Measurements from ENCODE around the gene MYBBP1A.
A peak's percentile ranks its signal among the peaks of the same experiment; 100 is the strongest.
"Not testable (repeated sequence)": the region's sequence is repeated elsewhere in the genome, so short reads cannot be mapped to it uniquely, and the experiment has no call there.

MYBBP1A gene

GRCh38 chr17:4554997-4555799, at the start of gene MYBBP1A:
MYBBP1A (minus strand) TSS chr17:4555384; CDS start chr17:4555324, 60 bp downstream.
- Histone ChIP-seq H3K4me3 (replicated peaks; ENCODE audit: low read depth, low read length) (peak within 1 kb of the TSS; percentile 94), H3K27me3 (replicated peaks; ENCODE audit: control insufficient read depth, insufficient read depth, low read length) (no peaks in the 10 kb centered on the region), H3K36me3 (ENCODE audit: control insufficient read depth, insufficient read depth, low read length) (peaks cover 23% of the 10 kb centered on the region)
- peak; percentile 94 for DNase-seq (ENCODE audit: extremely low read depth, insufficient read length)
- TF ChIP-seq, protein P1, sequence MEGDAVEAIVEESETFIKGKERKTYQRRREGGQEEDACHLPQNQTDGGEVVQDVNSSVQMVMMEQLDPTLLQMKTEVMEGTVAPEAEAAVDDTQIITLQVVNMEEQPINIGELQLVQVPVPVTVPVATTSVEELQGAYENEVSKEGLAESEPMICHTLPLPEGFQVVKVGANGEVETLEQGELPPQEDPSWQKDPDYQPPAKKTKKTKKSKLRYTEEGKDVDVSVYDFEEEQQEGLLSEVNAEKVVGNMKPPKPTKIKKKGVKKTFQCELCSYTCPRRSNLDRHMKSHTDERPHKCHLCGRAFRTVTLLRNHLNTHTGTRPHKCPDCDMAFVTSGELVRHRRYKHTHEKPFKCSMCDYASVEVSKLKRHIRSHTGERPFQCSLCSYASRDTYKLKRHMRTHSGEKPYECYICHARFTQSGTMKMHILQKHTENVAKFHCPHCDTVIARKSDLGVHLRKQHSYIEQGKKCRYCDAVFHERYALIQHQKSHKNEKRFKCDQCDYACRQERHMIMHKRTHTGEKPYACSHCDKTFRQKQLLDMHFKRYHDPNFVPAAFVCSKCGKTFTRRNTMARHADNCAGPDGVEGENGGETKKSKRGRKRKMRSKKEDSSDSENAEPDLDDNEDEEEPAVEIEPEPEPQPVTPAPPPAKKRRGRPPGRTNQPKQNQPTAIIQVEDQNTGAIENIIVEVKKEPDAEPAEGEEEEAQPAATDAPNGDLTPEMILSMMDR (IDR thresholded peaks at IDR 0.05; ENCODE audit: insufficient read depth, low read length, poor library complexity, severe bottlenecking) = no peak

- DNase-seq (ENCODE audit: extremely low read depth, insufficient read length); H3K27me3 ChIP-seq (replicated peaks; ENCODE audit: control insufficient read depth, insufficient read depth, low read length); H3K4me3 ChIP-seq (replicated peaks; ENCODE audit: low read depth, low read length); H3K36me3 ChIP-seq (ENCODE audit: control insufficient read depth, insufficient read depth, low read length): not testable (repeated sequence)
Measured at GRCh38 chr17:4604736-4605135, 49.6 kb upstream of the MYBBP1A start.

DNA sequence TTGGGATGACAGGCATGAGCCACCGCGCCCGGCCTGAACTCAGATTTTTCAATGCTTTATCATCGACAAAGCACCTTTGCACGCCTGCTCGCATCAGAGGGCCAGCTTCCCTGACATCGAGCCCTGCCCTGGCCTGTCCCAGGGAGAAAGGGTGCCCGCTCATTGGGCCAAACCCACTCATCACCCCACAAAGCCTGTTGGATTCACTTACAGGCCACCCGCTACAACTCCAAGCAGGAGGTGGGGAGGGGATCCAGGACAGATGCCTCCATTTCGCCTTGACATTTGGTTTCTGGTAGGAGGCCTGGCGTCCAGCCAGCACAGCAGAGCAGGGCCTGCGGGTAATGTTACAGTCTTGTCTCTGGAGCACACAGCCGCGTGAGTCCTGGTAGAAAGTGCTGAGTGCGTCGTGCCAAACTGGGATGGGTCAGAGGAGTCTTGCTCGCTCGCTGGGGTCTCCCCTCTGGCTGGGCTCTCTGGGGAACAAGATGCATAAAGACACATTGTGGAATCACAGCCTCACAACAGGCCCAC, 49.0 kb upstream of the MYBBP1A start:
- H3K4me3 ChIP-seq (replicated peaks; ENCODE audit: low read depth, low read length) = no peak overlapping the region
- no peak for DNase-seq (ENCODE audit: extremely low read depth, insufficient read length)
- TF ChIP-seq, protein P1 (IDR thresholded peaks at IDR 0.05; ENCODE audit: insufficient read depth, low read length, poor library complexity, severe bottlenecking) = no peak
- no peaks in the 10 kb centered on the region for H3K36me3 ChIP-seq (ENCODE audit: control insufficient read depth, insufficient read depth, low read length)
- H3K27me3 ChIP-seq (replicated peaks; ENCODE audit: control insufficient read depth, insufficient read depth, low read length) = peaks cover 2% of the 10 kb centered on the region; the same call in 1 of the 2 replicates

DNA sequence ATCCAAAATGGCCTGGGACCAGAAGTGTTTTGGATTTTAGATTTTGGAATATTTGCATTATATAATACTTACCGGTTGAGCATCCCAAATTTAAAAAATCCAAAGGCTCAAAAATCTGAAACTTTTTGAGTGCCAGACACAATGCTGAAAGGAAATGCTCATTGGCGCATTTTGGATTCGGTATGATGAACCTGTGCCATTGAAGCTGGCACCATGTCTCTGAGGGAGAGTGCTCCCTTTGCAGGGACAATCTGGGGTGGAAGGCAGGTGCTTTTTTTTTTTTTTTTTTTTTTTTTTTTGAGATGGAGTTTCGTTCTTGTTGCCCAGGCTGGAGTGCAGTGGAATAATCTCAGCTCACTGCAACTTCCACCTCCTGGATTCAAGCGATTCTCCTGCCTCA, 46.9 kb upstream of the MYBBP1A start:
- H3K36me3 ChIP-seq (ENCODE audit: control insufficient read depth, insufficient read depth, low read length) = no peaks in the 10 kb centered on the region
- TF ChIP-seq, protein P1 (IDR thresholded peaks at IDR 0.05; ENCODE audit: insufficient read depth, low read length, poor library complexity, severe bottlenecking) = no peak
- no peak overlapping the region for H3K4me3 ChIP-seq (replicated peaks; ENCODE audit: low read depth, low read length)
- no peaks in the 10 kb centered on the region for H3K27me3 ChIP-seq (replicated peaks; ENCODE audit: control insufficient read depth, insufficient read depth, low read length)
- DNase-seq (ENCODE audit: extremely low read depth, insufficient read length) = no peak

- no peak for DNase-seq (ENCODE audit: extremely low read depth, insufficient read length)
- TF ChIP-seq, protein P1 (IDR thresholded peaks at IDR 0.05; ENCODE audit: insufficient read depth, low read length, poor library complexity, severe bottlenecking) = no peak
- H3K27me3 ChIP-seq (replicated peaks; ENCODE audit: control insufficient read depth, insufficient read depth, low read length) = no peaks in the 10 kb centered on the region
- H3K4me3 ChIP-seq (replicated peaks; ENCODE audit: low read depth, low read length) = no peak overlapping the region
- H3K36me3 ChIP-seq (ENCODE audit: control insufficient read depth, insufficient read depth, low read length) = no peaks in the 10 kb centered on the region
Measured at GRCh38 chr17:4601326-4601725, 46.1 kb upstream of the MYBBP1A start.

DNA sequence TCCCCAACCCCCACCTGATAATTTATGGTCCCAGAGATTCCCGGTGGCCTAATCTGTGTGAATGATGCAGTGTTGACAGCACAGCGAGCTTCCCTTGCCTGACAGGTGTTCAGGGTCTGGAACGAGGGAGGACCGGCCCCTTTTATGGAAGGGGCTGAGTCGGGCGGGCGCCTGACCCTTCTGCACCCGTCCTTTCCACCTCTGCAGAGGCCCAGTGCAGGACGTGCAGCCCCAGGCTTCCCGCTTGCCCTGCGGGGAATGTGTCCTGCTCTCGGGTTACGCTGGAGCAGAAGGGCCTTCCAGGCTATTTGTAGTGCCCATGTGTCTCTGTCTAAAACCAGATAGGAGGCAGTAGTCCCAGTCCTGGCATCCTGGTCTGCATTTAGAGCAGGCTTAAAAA, 45.4 kb upstream of the MYBBP1A start:
- Histone ChIP-seq H3K36me3 (ENCODE audit: control insufficient read depth, insufficient read depth, low read length) (no peaks in the 10 kb centered on the region), H3K27me3 (replicated peaks; ENCODE audit: control insufficient read depth, insufficient read depth, low read length) (no peaks in the 10 kb centered on the region), H3K4me3 (replicated peaks; ENCODE audit: low read depth, low read length) (no peak overlapping the region)
- DNase-seq (ENCODE audit: extremely low read depth, insufficient read length) = no peak
- TF ChIP-seq, protein P1 (IDR thresholded peaks at IDR 0.05; ENCODE audit: insufficient read depth, low read length, poor library complexity, severe bottlenecking) = no peak
